Measurements from ENCODE around the gene PLA2G2C.

PLA2G2C gene

GRCh38 chr1:20172033-20172590 lies 14.2 kb downstream of the PLA2G2C start:
- H3K36me3 ChIP-seq (ENCODE audit: insufficient read depth, low read length) = no peaks in the 10 kb centered on the region
- DNase-seq (no peak), ATAC-seq (ENCODE audit: insufficient read depth, low read depth) (no peak)
- H2AFZ ChIP-seq (ENCODE audit: low read depth, low read length) = no peak overlapping the region
- H3K27me3 ChIP-seq (ENCODE audit: insufficient read depth, low read length, poor library complexity) = no peaks in the 10 kb centered on the region
- no peak overlapping the region for H3K4me2 ChIP-seq (ENCODE audit: insufficient read depth, low read length)
- peaks cover 19% of the 10 kb centered on the region for H3K4me1 ChIP-seq (ENCODE audit: insufficient read depth, low read length)
- H3K9ac ChIP-seq (ENCODE audit: low read depth, low read length) = no peak overlapping the region
- no peak overlapping the region for H3K4me3 ChIP-seq (ENCODE audit: low read depth in 1 of 2, low read length in 2 of 2)
- H3K79me2 ChIP-seq (ENCODE audit: insufficient read depth, low read length) = peaks cover 3% of the 10 kb centered on the region; the same call in 1 of the 2 replicates
- H4K20me1 ChIP-seq (ENCODE audit: insufficient read depth, low read length) = peaks cover 4% of the 10 kb centered on the region; the same call in 1 of the 2 replicates
- no peaks in the 10 kb centered on the region for H3K9me3 ChIP-seq (ENCODE audit: insufficient read depth, low read length, severe bottlenecking)
- H3K27ac ChIP-seq (ENCODE audit: low read length) = no peak overlapping the region
- no peak for TF ChIP-seq EZH2 (IDR thresholded peaks at IDR 0.05; ENCODE audit: borderline replicate concordance, low read depth, low read length, severe bottlenecking)
- TF ChIP-seq, protein P1, sequence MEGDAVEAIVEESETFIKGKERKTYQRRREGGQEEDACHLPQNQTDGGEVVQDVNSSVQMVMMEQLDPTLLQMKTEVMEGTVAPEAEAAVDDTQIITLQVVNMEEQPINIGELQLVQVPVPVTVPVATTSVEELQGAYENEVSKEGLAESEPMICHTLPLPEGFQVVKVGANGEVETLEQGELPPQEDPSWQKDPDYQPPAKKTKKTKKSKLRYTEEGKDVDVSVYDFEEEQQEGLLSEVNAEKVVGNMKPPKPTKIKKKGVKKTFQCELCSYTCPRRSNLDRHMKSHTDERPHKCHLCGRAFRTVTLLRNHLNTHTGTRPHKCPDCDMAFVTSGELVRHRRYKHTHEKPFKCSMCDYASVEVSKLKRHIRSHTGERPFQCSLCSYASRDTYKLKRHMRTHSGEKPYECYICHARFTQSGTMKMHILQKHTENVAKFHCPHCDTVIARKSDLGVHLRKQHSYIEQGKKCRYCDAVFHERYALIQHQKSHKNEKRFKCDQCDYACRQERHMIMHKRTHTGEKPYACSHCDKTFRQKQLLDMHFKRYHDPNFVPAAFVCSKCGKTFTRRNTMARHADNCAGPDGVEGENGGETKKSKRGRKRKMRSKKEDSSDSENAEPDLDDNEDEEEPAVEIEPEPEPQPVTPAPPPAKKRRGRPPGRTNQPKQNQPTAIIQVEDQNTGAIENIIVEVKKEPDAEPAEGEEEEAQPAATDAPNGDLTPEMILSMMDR (IDR thresholded peaks at IDR 0.05; ENCODE audit: borderline replicate concordance, extremely low read depth, low read length, poor library complexity, severe bottlenecking) = no peak

DNA sequence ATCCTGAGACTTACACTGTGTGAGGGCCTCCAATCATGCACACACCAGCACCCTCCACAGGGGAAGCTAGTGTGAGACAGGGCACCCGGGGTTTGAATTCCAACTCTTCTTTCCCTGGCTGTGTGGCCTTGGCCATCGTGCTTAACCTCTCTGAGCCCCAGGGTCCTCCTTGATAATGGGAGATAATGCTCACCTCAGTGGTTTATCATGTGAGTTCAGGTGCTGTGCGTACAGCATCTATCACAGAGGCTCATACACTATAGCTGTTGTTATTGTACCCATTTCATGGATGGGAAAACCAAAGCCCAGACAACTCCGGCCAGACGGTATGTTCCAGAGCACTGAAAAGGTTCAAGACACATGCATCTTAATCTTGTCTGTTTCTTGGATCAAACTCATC lies 16.4 kb downstream of the PLA2G2C start:
- H3K4me1 ChIP-seq (ENCODE audit: insufficient read depth, low read length) = peaks cover 12% of the 10 kb centered on the region
- DNase-seq (no peak), ATAC-seq (ENCODE audit: insufficient read depth, low read depth) (no peak)
- H3K36me3 ChIP-seq (ENCODE audit: insufficient read depth, low read length) = no peaks in the 10 kb centered on the region
- no peaks in the 10 kb centered on the region for H3K9me3 ChIP-seq (ENCODE audit: insufficient read depth, low read length, severe bottlenecking)
- no peak overlapping the region for H3K4me3 ChIP-seq (ENCODE audit: low read depth in 1 of 2, low read length in 2 of 2)
- H3K9ac ChIP-seq (ENCODE audit: low read depth, low read length) = no peak overlapping the region
- H4K20me1 ChIP-seq (ENCODE audit: insufficient read depth, low read length) = peaks cover 4% of the 10 kb centered on the region; the same call in 1 of the 2 replicates
- peaks cover 3% of the 10 kb centered on the region; the same call in 1 of the 2 replicates for H3K79me2 ChIP-seq (ENCODE audit: insufficient read depth, low read length)
- no peak overlapping the region for H2AFZ ChIP-seq (ENCODE audit: low read depth, low read length)
- H3K27me3 ChIP-seq (ENCODE audit: insufficient read depth, low read length, poor library complexity) = no peaks in the 10 kb centered on the region
- H3K27ac ChIP-seq (ENCODE audit: low read length) = no peak overlapping the region
- TF ChIP-seq, protein P1 (IDR thresholded peaks at IDR 0.05; ENCODE audit: borderline replicate concordance, extremely low read depth, low read length, poor library complexity, severe bottlenecking) = no peak
- TF ChIP-seq EZH2 (IDR thresholded peaks at IDR 0.05; ENCODE audit: borderline replicate concordance, low read depth, low read length, severe bottlenecking) = no peak
- no peak overlapping the region for H3K4me2 ChIP-seq (ENCODE audit: insufficient read depth, low read length)

- H3K27ac ChIP-seq (ENCODE audit: low read length) = no peak overlapping the region
- peaks cover 4% of the 10 kb centered on the region; the same call in 1 of the 2 replicates for H4K20me1 ChIP-seq (ENCODE audit: insufficient read depth, low read length)
- H3K4me3 ChIP-seq (ENCODE audit: low read depth in 1 of 2, low read length in 2 of 2) = no peak overlapping the region
- H3K4me1 ChIP-seq (ENCODE audit: insufficient read depth, low read length) = peaks cover under 1% of the 10 kb centered on the region; the same call in 1 of the 2 replicates
- no peaks in the 10 kb centered on the region for H3K36me3 ChIP-seq (ENCODE audit: insufficient read depth, low read length)
- H3K79me2 ChIP-seq (ENCODE audit: insufficient read depth, low read length) = peaks cover 3% of the 10 kb centered on the region; the same call in 1 of the 2 replicates
- DNase-seq = no peak
- H3K4me2 ChIP-seq (ENCODE audit: insufficient read depth, low read length) = no peak overlapping the region
- no peak for TF ChIP-seq EZH2 (IDR thresholded peaks at IDR 0.05; ENCODE audit: borderline replicate concordance, low read depth, low read length, severe bottlenecking)
- TF ChIP-seq, protein P1 (IDR thresholded peaks at IDR 0.05; ENCODE audit: borderline replicate concordance, extremely low read depth, low read length, poor library complexity, severe bottlenecking) = no peak
- ATAC-seq (ENCODE audit: insufficient read depth, low read depth) = no peak
- no peak overlapping the region for H3K9ac ChIP-seq (ENCODE audit: low read depth, low read length)
- no peaks in the 10 kb centered on the region for H3K27me3 ChIP-seq (ENCODE audit: insufficient read depth, low read length, poor library complexity)
- H3K9me3 ChIP-seq (ENCODE audit: insufficient read depth, low read length, severe bottlenecking) = no peaks in the 10 kb centered on the region
- H2AFZ ChIP-seq (ENCODE audit: low read depth, low read length) = no peak overlapping the region
Measured at GRCh38 chr1:20168564-20169491, 17.5 kb downstream of the PLA2G2C start.
